ENCODE data around the gene STK32C. TPM values are rescaled to one million over a fixed set of nuclear protein-coding genes. Genes with fewer than 3 reads are reported as not detected.
"Not testable (repeated sequence)": the region's sequence is repeated elsewhere in the genome, so short reads cannot be mapped to it uniquely, and the experiment has no call there.

Gene STK32C
- 5.5 and 13.4 TPM in 2 replicates for total RNA-seq (2014; rRNA removed; shearing (Covaris generic))

- H3K27ac ChIP-seq: no peak within 1 kb of the TSS
These were observed at the start of gene STK32C for GRCh38 chr10:132307823-132308586. Gene STK32C, minus strand, starts transcription at chr10:132307950. Its CDS starts 117 bp downstream, at chr10:132307833.

DNA sequence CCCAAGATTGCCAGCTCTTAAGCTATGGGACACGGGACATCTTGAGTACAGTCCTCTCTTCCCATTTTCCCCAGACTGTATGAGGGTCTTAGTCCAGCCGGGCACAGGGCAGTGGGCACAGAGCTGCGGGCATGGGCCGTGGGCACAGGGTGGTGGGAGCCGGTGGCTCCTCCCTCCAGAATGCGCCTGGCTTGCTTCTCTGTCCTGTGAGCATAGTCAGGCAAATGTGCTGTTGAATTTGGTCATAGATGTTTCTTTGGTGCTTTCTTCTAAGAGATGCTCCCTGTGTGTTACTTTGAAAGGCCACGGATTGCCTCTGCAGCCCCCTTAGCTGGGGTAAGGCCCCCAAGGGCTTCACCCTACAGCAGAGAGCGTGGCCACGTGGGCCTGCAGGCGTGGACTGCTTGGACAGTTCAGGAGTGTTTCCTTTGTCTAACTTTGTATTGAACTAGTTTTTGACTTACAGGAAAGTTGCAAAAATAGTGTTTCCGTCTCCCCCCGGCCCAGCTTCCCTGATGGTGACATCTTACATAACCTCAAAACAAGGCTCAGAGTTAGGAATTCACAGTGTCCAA, 49.0 kb upstream of the STK32C start:
- Histone ChIP-seq H3K4me1 (replicated peaks) (no peaks in the 10 kb centered on the region), H3K27ac (no peak overlapping the region), H3K9me3 (replicated peaks) (no peaks in the 10 kb centered on the region), H3K4me3 (no peak overlapping the region), H3K36me3 (no peaks in the 10 kb centered on the region), H3K27me3 (replicated peaks) (no peaks in the 10 kb centered on the region)
- DNase-seq (ENCODE audit: low read depth in 1 of 2, low spot score in 2 of 2): no peak

More at GRCh38 chr10:132307823-132308586, at the start of gene STK32C:
- peak; percentile 86 to 91 for DNase-seq (ENCODE audit: low read depth in 1 of 2, low spot score in 2 of 2)
- Histone ChIP-seq H3K36me3 (no peaks in the 10 kb centered on the region), H3K9me3 (replicated peaks) (peaks cover 12% of the 10 kb centered on the region), H3K4me1 (replicated peaks) (peaks cover 17% of the 10 kb centered on the region), H3K27me3 (replicated peaks) (peaks cover 40% of the 10 kb centered on the region), H3K4me3 (peak within 1 kb of the TSS; percentile 67)

DNA sequence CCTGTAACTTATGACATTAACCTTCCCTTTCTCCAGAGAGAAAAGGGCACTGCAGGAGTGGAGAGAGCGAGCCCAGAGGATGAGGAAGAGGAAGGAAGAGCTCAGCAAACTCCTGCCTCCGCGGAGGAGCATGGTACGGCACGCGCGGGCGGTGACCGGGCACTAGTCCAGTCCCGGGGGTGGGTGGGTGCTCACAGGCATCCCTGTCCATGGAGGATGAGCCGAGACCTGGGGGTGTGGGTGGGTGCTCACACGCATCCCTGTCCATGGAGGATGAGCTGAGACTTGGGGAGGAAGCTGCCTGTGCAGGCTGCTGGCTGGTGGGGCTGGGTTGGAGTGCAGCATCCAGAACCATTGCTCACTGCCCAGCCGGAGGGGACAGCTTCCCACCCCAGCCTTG, 48.0 kb upstream of the STK32C start:
- H3K36me3 ChIP-seq: no peaks in the 10 kb centered on the region
- DNase-seq (ENCODE audit: low read depth in 1 of 2, low spot score in 2 of 2): no peak
- no peak overlapping the region for H3K4me3 ChIP-seq

GRCh38 chr10:132355297-132355696, 47.5 kb upstream of the STK32C start:
- Histone ChIP-seq H3K4me1 (replicated peaks) (no peaks in the 10 kb centered on the region), H3K27me3 (replicated peaks) (no peaks in the 10 kb centered on the region), H3K9me3 (replicated peaks) (no peaks in the 10 kb centered on the region), H3K36me3 (no peaks in the 10 kb centered on the region), H3K27ac (no peak overlapping the region), H3K4me3 (no peak overlapping the region)
- no peak for DNase-seq (ENCODE audit: low read depth in 1 of 2, low spot score in 2 of 2)

More for the DNA sequence above, 48.0 kb upstream of the STK32C start:
- H3K27ac ChIP-seq: no peak overlapping the region
- H3K9me3 ChIP-seq (replicated peaks): no peaks in the 10 kb centered on the region
- no peaks in the 10 kb centered on the region for H3K27me3 ChIP-seq (replicated peaks)
- no peaks in the 10 kb centered on the region for H3K4me1 ChIP-seq (replicated peaks)

- no peaks in the 10 kb centered on the region for H3K9me3 ChIP-seq (replicated peaks)
- no peak overlapping the region for H3K4me3 ChIP-seq
- no peaks in the 10 kb centered on the region for H3K27me3 ChIP-seq (replicated peaks)
- DNase-seq (ENCODE audit: low read depth in 1 of 2, low spot score in 2 of 2): no peak
- H3K4me1 ChIP-seq (replicated peaks): no peaks in the 10 kb centered on the region
- no peak overlapping the region for H3K27ac ChIP-seq
- no peaks in the 10 kb centered on the region for H3K36me3 ChIP-seq
These were observed 46.8 kb upstream of the STK32C start for GRCh38 chr10:132354356-132355094.

DNA sequence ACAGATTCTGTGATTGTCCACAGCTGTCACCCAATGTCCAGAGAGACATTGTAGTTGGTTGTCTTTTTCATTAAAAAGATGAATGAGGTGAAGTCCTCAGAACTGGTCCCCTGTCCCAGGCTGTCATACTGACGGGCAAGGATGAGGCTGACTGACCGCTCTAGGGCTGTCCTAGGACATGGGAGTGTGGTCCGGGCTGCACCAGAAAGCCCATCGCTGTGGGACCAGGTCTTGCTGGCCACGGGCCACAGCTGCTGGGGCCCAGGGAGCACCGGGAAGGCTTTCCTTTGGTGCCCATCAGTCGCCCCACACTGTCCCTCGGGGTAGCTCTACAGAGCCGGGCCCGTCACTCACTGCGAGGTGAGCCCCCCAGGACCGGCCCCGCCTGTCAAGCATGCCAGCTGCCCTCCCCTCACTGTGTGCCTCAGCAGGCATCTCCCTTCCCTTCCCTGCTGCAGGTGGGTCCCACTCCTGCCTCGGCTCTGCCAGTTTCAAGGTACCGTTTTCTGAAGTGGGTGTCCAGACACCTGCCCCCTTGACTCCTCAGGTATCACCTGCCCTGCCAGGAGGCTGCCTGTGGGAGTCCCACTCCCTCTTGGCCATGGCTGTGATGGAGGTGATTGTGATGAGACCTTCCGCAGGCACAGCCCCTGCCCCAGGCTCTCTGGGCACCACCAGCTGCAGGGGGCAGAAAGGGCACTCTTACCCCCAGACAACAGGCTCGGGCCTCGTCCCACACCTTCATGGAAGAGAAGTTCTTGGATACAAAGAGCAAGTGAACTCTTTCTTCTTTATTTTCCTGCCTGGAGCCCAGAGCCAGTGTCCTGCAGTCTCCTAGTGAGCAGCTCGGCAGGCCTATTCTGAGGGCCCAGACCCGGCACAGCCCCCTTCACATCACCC, 46.0 kb upstream of the STK32C start:
- H3K4me3 ChIP-seq: no peak overlapping the region
- no peaks in the 10 kb centered on the region for H3K9me3 ChIP-seq (replicated peaks)
- DNase-seq (ENCODE audit: low read depth in 1 of 2, low spot score in 2 of 2): no peak
- H3K27me3 ChIP-seq (replicated peaks): no peaks in the 10 kb centered on the region
- H3K4me1 ChIP-seq (replicated peaks): no peaks in the 10 kb centered on the region
- H3K36me3 ChIP-seq: no peaks in the 10 kb centered on the region
- no peak overlapping the region for H3K27ac ChIP-seq

DNA sequence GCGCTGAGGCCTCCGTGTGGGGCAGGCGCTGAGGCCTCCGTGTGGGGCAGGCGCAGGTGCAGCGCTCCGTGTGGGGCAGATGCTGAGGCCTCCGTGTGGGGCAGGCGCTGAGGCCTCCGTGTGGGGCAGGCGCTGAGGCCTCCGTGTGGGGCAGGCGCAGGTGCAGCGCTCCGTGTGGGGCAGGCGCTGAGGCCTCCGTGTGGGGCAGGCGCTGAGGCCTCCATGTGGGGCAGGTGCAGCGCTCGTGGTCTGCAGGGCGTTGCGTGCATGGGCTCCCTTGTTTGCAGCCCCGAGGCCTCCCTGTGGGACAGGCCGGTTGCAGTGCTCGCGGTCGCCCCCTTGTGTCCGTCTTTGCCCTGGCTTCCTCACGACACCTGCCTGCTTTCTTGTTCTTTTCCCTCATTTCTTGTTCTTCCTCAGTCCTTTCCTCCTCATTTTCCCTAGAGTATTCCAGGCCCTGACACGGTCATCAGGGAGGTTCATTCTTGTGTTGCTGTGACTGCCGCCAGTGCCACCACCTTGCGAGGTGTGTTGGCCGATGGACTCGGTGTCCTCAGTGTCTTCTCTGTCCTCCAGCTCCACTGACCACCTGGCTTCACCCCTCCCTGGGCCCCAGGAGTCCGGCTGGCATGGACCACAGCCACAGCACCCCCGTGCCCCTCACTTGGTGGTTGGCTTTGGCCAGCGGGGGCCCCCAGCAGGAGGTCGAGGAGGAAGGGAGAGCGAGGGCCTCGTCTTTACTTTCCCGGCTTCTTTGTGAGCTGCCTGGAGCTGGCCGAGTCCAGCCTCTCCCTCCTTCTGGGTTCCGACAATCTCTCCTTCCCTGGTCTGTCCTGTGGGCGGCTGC, 44.9 kb upstream of the STK32C start:
- H3K9me3 ChIP-seq (replicated peaks); H3K4me3 ChIP-seq; H3K4me1 ChIP-seq (replicated peaks); H3K27ac ChIP-seq; H3K27me3 ChIP-seq (replicated peaks); H3K36me3 ChIP-seq: not testable (repeated sequence)
- DNase-seq (ENCODE audit: low read depth in 1 of 2, low spot score in 2 of 2): peak in 1 of 2 experiments; percentile 42

DNA sequence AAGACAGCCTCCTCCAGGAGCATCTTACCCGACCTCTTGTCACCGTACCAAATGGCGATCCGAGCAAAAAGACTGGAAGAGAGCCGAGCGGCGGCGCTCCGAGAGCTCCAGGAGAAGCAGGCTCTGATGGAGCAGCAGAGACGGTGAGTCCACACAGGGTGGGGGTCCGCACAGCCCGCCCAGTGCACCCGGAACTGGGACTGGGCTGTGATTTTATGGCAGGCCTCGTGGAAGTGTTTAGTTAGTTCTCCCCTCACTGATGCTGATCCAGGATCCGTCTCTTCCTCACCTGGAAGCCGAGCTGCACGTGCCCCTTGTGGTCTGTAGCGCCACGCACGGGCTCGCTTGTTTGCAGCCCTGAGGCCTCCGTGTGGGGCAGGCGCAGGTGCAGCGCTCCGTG, 43.9 kb upstream of the STK32C start:
- H3K27me3 ChIP-seq (replicated peaks): no peaks in the 10 kb centered on the region
- H3K4me1 ChIP-seq (replicated peaks): no peaks in the 10 kb centered on the region
- H3K9me3 ChIP-seq (replicated peaks): no peaks in the 10 kb centered on the region
- DNase-seq (ENCODE audit: low read depth in 1 of 2, low spot score in 2 of 2): no peak
- H3K36me3 ChIP-seq: no peaks in the 10 kb centered on the region
- H3K4me3 ChIP-seq: no peak overlapping the region
- H3K27ac ChIP-seq: no peak overlapping the region

DNA sequence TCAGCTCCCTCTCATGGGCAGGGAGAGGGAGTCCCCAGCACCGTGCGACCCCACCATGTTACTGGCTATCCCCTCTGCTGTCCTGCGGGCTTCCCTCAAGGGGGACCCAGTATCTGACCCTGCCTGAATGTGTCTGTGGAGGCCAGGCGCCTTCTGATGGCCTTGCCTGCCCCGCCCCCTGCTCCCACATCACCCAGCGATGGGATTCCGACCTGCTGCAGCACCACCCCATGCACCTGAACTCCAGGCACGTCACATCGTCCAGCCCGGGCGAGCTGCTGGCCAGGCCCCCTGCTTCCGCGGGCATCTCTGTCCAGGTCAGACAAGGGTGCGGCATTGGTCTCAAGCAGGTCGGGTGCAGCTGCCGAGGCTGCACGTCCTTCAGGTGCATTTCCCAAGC, 43.2 kb upstream of the STK32C start:
- H3K27me3 ChIP-seq (replicated peaks): no peaks in the 10 kb centered on the region
- H3K27ac ChIP-seq: no peak overlapping the region
- H3K36me3 ChIP-seq: no peaks in the 10 kb centered on the region
- no peak for DNase-seq (ENCODE audit: low read depth in 1 of 2, low spot score in 2 of 2)
- H3K4me3 ChIP-seq: no peak overlapping the region
- no peaks in the 10 kb centered on the region for H3K9me3 ChIP-seq (replicated peaks)
- no peaks in the 10 kb centered on the region for H3K4me1 ChIP-seq (replicated peaks)

DNA sequence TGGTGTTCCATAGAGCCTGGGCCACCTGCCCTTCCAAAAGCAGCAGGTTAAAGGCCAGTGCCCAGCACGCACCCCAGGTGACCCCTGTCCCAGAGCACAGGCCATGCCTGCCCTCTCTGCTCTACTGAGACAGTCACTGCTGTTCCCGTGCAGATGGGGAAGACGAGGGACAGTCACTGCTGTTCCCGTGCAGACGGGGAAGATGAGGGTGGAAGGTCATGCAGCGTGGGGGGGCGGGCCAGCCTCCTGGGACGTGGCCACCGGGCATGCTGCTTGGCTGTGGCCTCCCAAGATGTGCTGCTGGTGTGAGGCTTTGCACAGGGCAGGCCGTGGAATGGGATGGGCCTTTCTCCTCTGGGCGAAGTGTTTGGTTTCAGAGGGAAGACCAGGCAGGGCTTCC, 42.6 kb upstream of the STK32C start:
- no peaks in the 10 kb centered on the region for H3K4me1 ChIP-seq (replicated peaks)
- no peak for DNase-seq (ENCODE audit: low read depth in 1 of 2, low spot score in 2 of 2)
- no peak overlapping the region for H3K4me3 ChIP-seq
- H3K9me3 ChIP-seq (replicated peaks): no peaks in the 10 kb centered on the region
- H3K27ac ChIP-seq: no peak overlapping the region
- H3K27me3 ChIP-seq (replicated peaks): no peaks in the 10 kb centered on the region
- H3K36me3 ChIP-seq: no peaks in the 10 kb centered on the region

GRCh38 chr10:132349766-132350165, 42.0 kb upstream of the STK32C start:
- H3K27ac ChIP-seq: no peak overlapping the region
- H3K9me3 ChIP-seq (replicated peaks): no peaks in the 10 kb centered on the region
- no peak overlapping the region for H3K4me3 ChIP-seq
- H3K36me3 ChIP-seq: no peaks in the 10 kb centered on the region
- H3K4me1 ChIP-seq (replicated peaks): no peaks in the 10 kb centered on the region
- no peak for DNase-seq (ENCODE audit: low read depth in 1 of 2, low spot score in 2 of 2)
- H3K27me3 ChIP-seq (replicated peaks): no peaks in the 10 kb centered on the region

GRCh38 chr10:132347931-132348267, 40.1 kb upstream of the STK32C start:
- H3K4me1 ChIP-seq (replicated peaks): no peaks in the 10 kb centered on the region
- H3K9me3 ChIP-seq (replicated peaks): no peaks in the 10 kb centered on the region
- H3K36me3 ChIP-seq: no peaks in the 10 kb centered on the region
- H3K27me3 ChIP-seq (replicated peaks): no peaks in the 10 kb centered on the region
- no peak for DNase-seq (ENCODE audit: low read depth in 1 of 2, low spot score in 2 of 2)
- no peak overlapping the region for H3K27ac ChIP-seq
- no peak overlapping the region for H3K4me3 ChIP-seq

All from SJSA1 (cell line).